ENCODE data around the gene ENOX1.

DNA sequence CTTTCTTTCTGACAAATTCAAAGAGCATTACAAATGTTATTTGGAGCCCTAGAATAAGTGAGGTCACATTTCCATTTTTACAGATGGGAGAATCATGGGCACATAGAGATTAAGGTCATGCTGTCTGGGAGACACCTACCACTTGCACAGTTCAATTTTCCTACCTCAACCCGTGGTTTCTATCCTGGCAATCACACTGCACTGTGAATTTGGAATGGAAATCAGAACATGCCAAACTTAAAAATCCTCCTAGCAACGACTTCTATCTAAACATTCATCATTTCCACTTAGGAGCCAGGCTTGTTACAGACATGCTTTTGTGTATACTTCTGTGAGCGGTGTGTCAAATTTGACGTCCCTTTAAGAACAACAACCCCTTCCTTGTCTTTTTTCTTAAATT is 511.9 kb downstream of the ENOX1 start:
- TF ChIP-seq CTCF (IDR thresholded peaks at IDR 0.05) (no peak), ZFX (IDR thresholded peaks at IDR 0.05; ENCODE audit: borderline replicate concordance) (no peak)
